DLD1 (cell line): ENCODE measurements around the gene LGR6.

Experiments used
- in situ Hi-C: cut with HindIII; loops from 2 replicates; pipeline ENCODE4 v1.10.0; 2017; ENCODE audit warnings: low sequenced_read_pairs

LGR6 gene

DNA sequence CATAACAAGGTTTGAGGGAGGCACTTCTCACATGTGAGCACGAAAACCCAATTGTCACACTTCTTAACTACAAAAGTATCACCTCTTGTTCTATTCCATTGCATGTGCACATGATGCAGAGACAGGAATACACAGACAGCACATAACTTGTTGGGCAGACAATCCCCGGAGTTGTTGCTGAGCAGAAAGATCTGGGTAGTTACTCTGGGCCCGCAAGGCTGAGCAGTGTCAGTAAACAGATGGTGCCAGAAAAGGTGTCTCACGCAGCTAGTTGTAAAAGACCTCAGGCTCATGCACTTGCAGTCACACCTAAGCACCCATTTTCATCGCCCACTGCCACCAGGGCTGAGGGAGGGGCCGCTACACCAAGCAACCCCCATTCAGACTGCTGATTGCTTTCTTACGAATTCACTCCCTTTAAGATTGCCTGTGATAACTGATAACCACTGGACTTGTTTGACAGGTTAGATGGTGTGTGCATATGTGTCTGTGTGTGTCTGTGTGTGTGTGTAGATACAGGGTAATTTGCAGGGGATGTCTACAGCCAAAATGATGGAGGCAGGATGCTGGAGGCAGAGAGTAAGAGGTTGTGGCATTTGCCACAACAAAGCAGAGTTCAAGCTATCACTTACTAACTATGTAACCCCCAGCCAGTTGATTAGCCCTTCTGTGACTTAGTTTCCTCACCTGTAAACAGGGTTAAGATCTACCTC, 4.2 kb downstream of the LGR6 start:
- in situ Hi-C loops = no loop called here

GRCh38 chr1:202198366-202198724, 4.7 kb downstream of the LGR6 start:
- in situ Hi-C loops = no loop called here

DNA sequence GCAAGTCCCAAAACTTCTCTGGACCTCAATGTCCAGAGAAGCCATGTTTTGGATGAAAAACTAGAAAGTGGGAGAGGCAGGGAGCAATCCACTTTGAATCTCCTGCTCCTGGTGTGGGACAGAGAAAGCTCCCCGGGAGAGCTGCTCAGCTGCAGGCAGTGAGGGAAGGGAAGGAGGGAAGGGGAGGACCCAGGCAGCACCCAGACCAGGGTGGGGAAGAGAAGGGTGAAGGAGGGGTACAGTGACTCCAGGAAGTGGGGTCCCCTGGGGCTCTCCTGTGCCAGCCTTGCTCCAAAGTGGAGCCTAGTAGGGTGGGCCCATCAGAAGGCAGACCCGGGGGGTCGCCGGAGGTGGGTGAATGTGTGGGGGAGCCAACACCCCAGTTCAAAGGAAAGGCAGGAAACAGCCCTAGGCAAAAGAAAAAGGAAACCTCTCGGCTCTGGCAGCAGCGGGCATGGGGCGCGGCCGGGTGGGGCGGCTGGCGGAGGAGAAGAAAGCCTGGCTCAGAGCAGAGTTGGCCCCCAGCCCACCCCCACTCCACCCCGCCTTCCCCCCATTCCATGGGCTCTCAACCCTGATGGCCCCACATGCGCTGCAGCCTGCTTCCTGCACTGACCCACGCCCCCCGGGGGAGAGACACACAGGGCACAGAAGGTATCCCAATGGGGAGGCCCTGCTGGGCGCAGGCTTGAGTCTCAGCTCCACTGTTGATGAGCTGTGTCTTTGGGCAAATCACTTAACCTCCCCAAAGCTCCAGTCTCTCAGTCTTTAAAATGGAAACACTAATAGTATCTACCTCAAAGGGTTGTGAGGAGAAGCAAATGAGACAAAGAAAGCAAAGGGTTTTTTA, 5.7 kb downstream of the LGR6 start:
- in situ Hi-C loops = no loop called here

GRCh38 chr1:202200112-202200548, 6.5 kb downstream of the LGR6 start:
- in situ Hi-C loops = no loop called here

GRCh38 chr1:202200669-202201068, 7.1 kb downstream of the LGR6 start:
- in situ Hi-C loops = no loop called here

DNA sequence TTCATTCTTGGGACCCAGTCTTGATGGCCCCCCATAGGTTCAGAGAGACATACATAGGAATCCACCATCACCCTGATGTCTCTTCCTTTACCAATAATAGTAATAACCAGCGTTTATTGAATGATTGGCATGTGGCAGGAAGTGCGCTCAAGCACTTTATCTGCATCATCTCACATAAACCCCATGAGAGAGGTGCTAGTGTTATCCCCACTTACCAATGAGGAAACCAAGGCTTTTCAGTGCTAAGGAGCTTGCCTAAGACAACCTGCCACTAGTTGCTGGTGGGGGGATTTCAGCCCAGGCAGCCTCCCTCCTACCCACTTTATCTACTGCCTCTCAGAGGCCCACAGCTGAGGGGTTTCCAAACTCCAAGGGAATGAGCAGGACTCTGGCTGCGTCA, 7.7 kb downstream of the LGR6 start:
- in situ Hi-C loops = no loop called here

- in situ Hi-C loops = no loop called here
Observed at GRCh38 chr1:202201971-202202370, 8.4 kb downstream of the LGR6 start.

DNA sequence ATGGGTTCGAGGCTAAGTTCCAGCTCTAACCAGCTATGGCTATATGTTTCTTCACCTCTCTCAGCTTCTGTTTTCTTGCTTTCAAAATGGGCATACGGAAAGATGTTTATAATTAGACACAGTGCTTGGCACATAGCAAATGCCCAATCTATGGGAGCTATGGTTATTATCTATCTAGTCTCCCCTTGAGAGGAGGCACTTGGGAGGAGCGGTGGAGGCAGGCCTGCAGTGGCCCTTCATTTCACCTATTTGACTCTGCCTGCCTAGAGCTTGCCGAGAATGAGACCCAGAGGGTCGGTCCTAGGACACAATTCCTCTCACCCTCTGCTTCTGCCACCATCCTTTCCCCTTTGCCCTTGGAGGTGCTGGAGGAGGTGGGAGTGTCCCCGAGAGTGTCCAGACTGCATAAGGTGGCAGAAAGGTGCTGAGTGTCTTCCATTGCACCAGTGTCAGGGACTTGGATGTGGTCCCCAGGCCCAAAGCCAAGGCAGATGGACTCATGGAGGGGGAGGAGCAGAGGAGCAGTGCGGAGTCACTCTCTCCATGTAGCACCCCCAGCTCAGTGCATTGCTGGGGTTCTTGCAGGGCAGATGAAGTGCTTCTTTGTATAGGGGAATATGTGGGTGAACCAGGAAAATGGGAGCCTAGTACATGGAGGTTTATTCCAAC, 9.0 kb downstream of the LGR6 start:
- in situ Hi-C loops = no loop called here

- in situ Hi-C loops = no loop called here
Observed at GRCh38 chr1:202203238-202204039, 9.8 kb downstream of the LGR6 start.

- in situ Hi-C loops = no loop called here
Observed at GRCh38 chr1:202204065-202204464, 10.5 kb downstream of the LGR6 start.

DNA sequence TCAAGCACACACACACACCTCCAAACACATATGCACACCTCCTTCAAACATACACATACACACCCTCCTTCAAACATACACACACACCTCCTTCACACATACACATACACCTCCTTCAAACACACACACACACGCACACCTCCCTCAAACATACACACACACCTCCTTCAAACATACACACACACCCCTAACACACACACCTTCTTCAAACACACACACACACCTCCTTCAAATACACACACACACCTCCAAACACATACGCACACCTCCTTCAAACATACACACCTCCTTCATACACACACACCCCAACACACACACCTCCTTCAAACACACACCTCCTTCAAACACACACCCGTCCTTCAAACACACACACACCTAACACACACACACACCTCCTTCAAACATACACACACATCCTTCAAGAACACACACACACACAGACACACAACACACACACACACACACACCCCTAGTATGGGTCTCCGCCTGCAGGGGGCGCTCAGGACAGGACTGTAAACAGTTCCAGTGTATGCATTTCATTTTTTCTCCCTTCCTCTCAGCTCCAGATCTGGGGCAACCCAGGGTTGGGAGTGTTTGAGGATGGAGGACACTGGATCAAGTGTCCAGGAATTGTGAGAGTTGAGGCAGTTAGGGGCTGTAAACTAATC, 12.1 kb downstream of the LGR6 start:
- in situ Hi-C loops = no loop called here

GRCh38 chr1:202207292-202207691, 13.7 kb downstream of the LGR6 start:
- in situ Hi-C loops = no loop called here

DNA sequence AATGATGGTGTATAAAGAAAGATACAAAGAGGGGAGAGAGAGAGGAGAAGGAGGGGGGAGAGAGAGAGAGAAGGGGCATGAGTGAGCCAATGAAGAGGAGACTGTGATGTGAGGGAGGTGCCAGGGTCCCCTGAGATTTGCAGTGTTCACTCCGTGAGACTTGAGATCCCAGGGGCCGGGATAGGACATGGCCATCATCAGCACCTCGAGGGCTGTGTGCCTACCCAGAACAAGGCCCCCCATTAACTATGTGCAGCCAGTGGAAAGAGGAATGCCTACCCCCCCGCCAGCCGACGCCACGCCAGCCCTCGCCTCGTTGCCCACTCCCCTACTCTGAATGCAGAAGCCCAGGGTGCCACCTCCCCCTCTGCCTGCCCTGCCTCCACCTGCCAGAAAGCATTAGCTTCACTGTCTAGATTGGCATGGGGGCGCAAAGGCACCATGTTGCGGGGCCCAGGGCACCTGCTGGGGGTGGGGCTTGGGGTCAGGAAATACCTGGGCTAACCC, 14.8 kb downstream of the LGR6 start:
- in situ Hi-C loops = no loop called here

DNA sequence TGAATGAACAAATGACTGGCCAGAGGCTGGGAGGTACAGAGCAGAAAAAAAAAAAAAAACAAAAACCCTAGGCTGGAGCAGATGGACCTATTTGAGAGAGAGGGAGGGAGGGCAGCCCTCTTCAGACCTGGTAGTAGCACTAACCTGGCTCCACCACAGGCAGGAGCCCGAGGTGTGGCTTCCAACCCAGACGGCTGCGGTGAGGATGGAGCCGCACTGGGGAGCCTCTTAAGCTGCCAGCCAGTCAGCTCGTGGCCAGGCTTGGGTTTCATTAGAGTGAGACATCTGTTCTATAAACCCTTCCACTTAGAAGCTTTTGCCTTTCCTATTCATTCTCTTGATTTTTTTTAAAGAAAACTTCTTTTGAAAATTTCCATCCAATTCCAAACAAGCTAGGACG, 16.8 kb downstream of the LGR6 start:
- in situ Hi-C loops = no loop called here

GRCh38 chr1:202210969-202211368, 17.4 kb downstream of the LGR6 start:
- in situ Hi-C loops = no loop called here

- in situ Hi-C loops = no loop called here
Observed at GRCh38 chr1:202212787-202213186, 19.2 kb downstream of the LGR6 start.

GRCh38 chr1:202213361-202214088, 19.9 kb downstream of the LGR6 start:
- in situ Hi-C loops = no loop called here

DNA sequence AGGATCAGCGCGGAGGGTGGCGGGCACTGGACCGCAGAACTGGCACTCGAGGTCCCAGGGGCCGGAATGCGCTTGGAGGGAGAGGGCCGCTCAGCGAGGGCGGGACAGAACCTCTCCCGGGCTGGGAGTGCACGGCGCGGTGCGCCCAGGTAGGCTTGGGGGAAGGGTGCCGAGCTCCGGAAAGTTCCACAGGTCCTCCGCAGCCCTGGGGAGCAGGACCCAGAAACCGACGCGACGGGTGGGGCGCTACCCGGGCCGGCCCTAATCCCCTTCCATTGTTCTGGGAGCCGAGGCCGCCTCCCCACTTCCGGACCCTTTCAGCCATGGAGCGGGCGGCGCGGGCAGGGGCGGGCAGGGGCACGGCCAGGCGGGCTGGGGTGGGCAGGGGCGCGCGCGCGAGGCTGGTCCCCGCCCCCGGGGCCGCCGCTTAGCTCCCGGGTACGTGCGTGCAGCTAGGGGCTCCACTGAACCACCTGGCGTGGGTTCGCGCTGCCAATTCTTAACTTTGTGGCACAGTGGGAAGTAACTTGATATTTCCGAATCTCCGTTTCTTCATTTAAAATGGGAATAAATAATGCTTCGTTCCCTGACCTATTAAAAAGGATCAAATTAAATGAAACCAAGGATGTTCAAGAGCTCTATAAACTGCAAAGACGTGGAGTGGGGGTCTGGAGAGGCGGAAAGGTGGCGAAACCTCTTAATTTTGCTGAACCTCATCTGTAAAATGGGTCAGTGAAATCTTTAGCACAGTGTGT, 20.7 kb downstream of the LGR6 start:
- in situ Hi-C loops = no loop called here
